IPS-NIHi11 (cell line): Measurements from ENCODE around the gene EMC9.

Source experiments
- DNase-seq: peaks from one replicate; pipeline ENCODE4 v3.0.0; 2012; ENCODE audit warnings: mixed read lengths, low spot score

Gene EMC9

GRCh38 chr14:24141097-24141880, at the start of gene EMC9:
Gene EMC9, minus strand, starts transcription at chr14:24141591. Its CDS starts 287 bp downstream, at chr14:24141304.
- DNase-seq = peak; percentile 94

GRCh38 chr14:24190416-24190815, 49.0 kb upstream of the EMC9 start:
- no peak for DNase-seq

- no peak for DNase-seq
Observed at GRCh38 chr14:24189460-24189859, 48.1 kb upstream of the EMC9 start.

GRCh38 chr14:24189059-24189375, 47.6 kb upstream of the EMC9 start:
- no peak for DNase-seq

- DNase-seq = peak; percentile 99
Observed at GRCh38 chr14:24188251-24189058, 47.1 kb upstream of the EMC9 start, which contains the start of gene IPO4. Gene IPO4, minus strand, starts transcription at chr14:24188816. Its CDS starts 29 bp downstream, at chr14:24188787.

- no peak for DNase-seq
Observed at GRCh38 chr14:24187539-24187915, 46.1 kb upstream of the EMC9 start.

GRCh38 chr14:24186831-24187538, 45.6 kb upstream of the EMC9 start:
- DNase-seq = no peak

GRCh38 chr14:24185741-24186140, 44.4 kb upstream of the EMC9 start:
- no peak for DNase-seq

GRCh38 chr14:24185026-24185425, 43.6 kb upstream of the EMC9 start:
- no peak for DNase-seq

GRCh38 chr14:24184104-24184970, 42.9 kb upstream of the EMC9 start:
- no peak for DNase-seq

GRCh38 chr14:24183014-24183481, 41.7 kb upstream of the EMC9 start:
- DNase-seq = no peak

- no peak for DNase-seq
Observed at GRCh38 chr14:24182110-24182882, 40.9 kb upstream of the EMC9 start.

GRCh38 chr14:24181371-24182077, 40.1 kb upstream of the EMC9 start:
- DNase-seq = no peak

- peak; percentile 27 for DNase-seq
Observed at GRCh38 chr14:24179961-24180796, 38.8 kb upstream of the EMC9 start.

- no peak for DNase-seq
Observed at GRCh38 chr14:24179294-24179960, 38.0 kb upstream of the EMC9 start.

- no peak for DNase-seq
Observed at GRCh38 chr14:24178399-24179178, 37.2 kb upstream of the EMC9 start.

GRCh38 chr14:24177891-24178290, 36.5 kb upstream of the EMC9 start:
- DNase-seq = no peak
